ENCODE measurements around the gene ZNF670.
"Not testable (repeated sequence)": the region's sequence is repeated elsewhere in the genome, so short reads cannot be mapped to it uniquely, and the experiment has no call there.

Gene ZNF670

GRCh38 chr1:247078258-247079140 lies at the start of gene ZNF670:
TSS of gene ZNF670 (minus strand) at chr1:247078811. CDS start at chr1:247078596, 215 bp downstream.
- Histone ChIP-seq H3K27me3 (ENCODE audit: control insufficient read depth, insufficient read depth, low read length) (no peaks in the 10 kb centered on the region), H3K4me1 (ENCODE audit: control insufficient read depth, insufficient read depth, low read length) (peaks cover 12% of the 10 kb centered on the region), H3K9ac (ENCODE audit: low read depth, low read length) (peak within 1 kb of the TSS; percentile 96), H3K27ac (ENCODE audit: low read depth, low read length) (peak within 1 kb of the TSS; percentile 86), H3K36me3 (ENCODE audit: control insufficient read depth, insufficient read depth, low read length) (peaks cover 22% of the 10 kb centered on the region; the same call in 1 of the 2 replicates), H3K9me3 (ENCODE audit: control insufficient read depth, insufficient read depth, low read length) (peaks cover 19% of the 10 kb centered on the region), H3K4me3 (ENCODE audit: low read depth, low read length) (peak within 1 kb of the TSS; percentile 93)

DNA sequence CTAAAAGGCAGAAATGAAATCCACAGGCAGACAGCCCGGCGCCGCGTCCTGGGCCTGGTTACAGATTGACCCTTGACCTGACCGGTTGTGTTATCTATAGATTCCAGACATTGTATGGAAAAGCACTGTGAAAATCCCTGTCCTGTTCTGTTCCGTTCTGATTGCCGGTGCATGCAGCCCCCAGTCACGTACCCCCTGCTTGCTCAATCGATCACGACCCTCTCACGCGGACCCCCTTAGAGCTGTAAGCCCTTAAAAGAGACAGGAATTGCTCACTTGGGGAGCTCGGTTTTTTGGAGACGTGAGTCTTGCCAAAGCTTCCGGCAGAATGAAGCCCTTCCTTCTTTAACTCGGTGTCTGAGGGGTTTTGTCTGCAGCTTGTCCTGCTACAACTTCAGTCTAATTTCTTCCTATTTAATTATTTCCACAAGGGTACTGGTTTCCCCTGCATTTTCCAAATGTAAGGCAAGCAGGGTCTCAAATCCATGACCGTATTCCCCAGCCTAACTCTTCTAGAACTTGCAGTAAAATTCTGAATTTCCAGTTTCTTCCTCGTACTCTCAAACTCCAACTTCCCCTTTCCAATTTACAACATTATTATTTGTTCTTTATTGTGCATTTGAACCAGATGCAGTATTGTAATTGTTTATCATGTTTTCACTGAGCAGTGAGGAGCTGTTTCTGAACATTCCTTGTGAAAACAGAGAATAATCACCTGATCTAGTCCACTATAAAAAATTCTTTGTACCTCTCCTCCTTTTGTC lies 49.1 kb upstream of the ZNF670 start:
- not testable (repeated sequence) for H3K36me3 ChIP-seq (ENCODE audit: control insufficient read depth, insufficient read depth, low read length); H3K4me1 ChIP-seq (ENCODE audit: control insufficient read depth, insufficient read depth, low read length); H3K27me3 ChIP-seq (ENCODE audit: control insufficient read depth, insufficient read depth, low read length); H3K9ac ChIP-seq (ENCODE audit: low read depth, low read length); H3K27ac ChIP-seq (ENCODE audit: low read depth, low read length)
- Histone ChIP-seq H3K9me3 (ENCODE audit: control insufficient read depth, insufficient read depth, low read length) (peaks cover 16% of the 10 kb centered on the region), H3K4me3 (ENCODE audit: low read depth, low read length) (peak overlapping the region; percentile 42)

- H3K9me3 ChIP-seq (ENCODE audit: control insufficient read depth, insufficient read depth, low read length); H3K9ac ChIP-seq (ENCODE audit: low read depth, low read length); H3K36me3 ChIP-seq (ENCODE audit: control insufficient read depth, insufficient read depth, low read length); H3K27me3 ChIP-seq (ENCODE audit: control insufficient read depth, insufficient read depth, low read length); H3K27ac ChIP-seq (ENCODE audit: low read depth, low read length); H3K4me3 ChIP-seq (ENCODE audit: low read depth, low read length); H3K4me1 ChIP-seq (ENCODE audit: control insufficient read depth, insufficient read depth, low read length): not testable (repeated sequence)
Observed at GRCh38 chr1:247126601-247127000, 48.0 kb upstream of the ZNF670 start.

DNA sequence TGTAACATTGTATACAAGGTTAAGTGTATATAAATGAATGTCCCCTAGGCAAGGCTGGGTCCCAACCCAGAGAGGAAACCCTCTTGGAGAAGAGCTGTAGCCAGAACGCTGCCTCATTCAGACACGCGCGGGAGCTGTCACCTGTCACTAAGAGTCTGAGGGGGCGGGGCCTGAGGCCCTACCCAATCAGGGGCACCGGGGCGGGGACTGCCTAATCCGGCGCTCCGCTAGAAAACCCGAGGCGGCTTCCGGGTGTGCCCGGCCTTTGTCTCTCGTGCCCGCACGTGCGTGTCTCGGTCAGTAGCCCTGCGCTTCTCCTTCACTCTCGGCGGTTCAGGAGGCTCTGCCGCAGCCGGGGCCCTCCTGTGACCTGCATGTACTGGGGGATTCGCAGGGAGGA lies 47.6 kb upstream of the ZNF670 start:
- H3K4me3 ChIP-seq (ENCODE audit: low read depth, low read length); H3K27me3 ChIP-seq (ENCODE audit: control insufficient read depth, insufficient read depth, low read length); H3K36me3 ChIP-seq (ENCODE audit: control insufficient read depth, insufficient read depth, low read length); H3K9ac ChIP-seq (ENCODE audit: low read depth, low read length); H3K4me1 ChIP-seq (ENCODE audit: control insufficient read depth, insufficient read depth, low read length); H3K27ac ChIP-seq (ENCODE audit: low read depth, low read length); H3K9me3 ChIP-seq (ENCODE audit: control insufficient read depth, insufficient read depth, low read length): not testable (repeated sequence)

GRCh38 chr1:247121382-247121781 lies 42.8 kb upstream of the ZNF670 start:
- Histone ChIP-seq H3K9me3 (ENCODE audit: control insufficient read depth, insufficient read depth, low read length) (no peaks in the 10 kb centered on the region), H3K27ac (ENCODE audit: low read depth, low read length) (no peak overlapping the region), H3K36me3 (ENCODE audit: control insufficient read depth, insufficient read depth, low read length) (no peaks in the 10 kb centered on the region), H3K4me1 (ENCODE audit: control insufficient read depth, insufficient read depth, low read length) (no peaks in the 10 kb centered on the region), H3K9ac (ENCODE audit: low read depth, low read length) (no peak overlapping the region), H3K4me3 (ENCODE audit: low read depth, low read length) (no peak overlapping the region), H3K27me3 (ENCODE audit: control insufficient read depth, insufficient read depth, low read length) (no peaks in the 10 kb centered on the region)

GRCh38 chr1:247120408-247120668 lies 41.7 kb upstream of the ZNF670 start:
- not testable (repeated sequence) for H3K9me3 ChIP-seq (ENCODE audit: control insufficient read depth, insufficient read depth, low read length); H3K27ac ChIP-seq (ENCODE audit: low read depth, low read length); H3K27me3 ChIP-seq (ENCODE audit: control insufficient read depth, insufficient read depth, low read length); H3K4me1 ChIP-seq (ENCODE audit: control insufficient read depth, insufficient read depth, low read length); H3K4me3 ChIP-seq (ENCODE audit: low read depth, low read length); H3K36me3 ChIP-seq (ENCODE audit: control insufficient read depth, insufficient read depth, low read length); H3K9ac ChIP-seq (ENCODE audit: low read depth, low read length)

DNA sequence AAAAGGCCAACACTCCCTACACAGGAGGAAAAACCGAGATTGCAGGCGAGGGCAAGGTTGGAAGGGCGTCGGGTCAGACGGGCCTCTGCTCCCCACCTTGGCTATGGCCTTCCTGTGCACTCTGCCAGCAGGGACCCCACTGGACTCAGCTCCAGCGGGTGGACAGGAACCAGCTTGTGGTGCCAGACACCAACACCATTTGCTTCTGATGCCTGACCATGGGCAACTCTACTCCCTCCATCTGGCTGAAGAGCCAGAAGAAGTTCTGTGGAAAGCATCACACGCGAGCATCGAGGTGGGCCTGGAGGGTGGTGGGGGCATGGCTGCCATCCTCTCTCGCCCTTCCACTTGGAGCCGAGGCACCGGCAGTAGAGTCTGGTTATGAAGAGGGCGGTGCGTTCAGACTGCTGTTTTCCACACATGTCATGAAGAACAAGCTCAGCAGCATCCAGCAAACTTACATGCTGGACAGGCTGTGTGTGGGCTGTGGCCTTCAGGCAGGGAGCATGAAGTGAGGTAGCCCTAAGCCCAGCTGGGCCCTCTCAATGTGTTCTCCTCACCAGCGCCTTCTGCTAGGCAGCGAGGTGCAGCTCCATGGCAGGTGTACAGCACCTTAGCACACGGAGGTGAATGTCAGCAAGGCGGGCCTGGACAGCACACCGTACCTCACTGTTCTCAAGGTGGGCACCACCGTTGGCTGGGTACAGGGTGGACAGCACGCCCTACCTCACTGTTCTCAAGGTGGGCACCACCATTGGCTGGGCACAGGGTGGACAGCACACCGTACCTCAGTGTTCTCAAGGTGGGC lies 41.2 kb upstream of the ZNF670 start:
- no peak overlapping the region for H3K4me3 ChIP-seq (ENCODE audit: low read depth, low read length)
- H3K4me1 ChIP-seq (ENCODE audit: control insufficient read depth, insufficient read depth, low read length) = no peaks in the 10 kb centered on the region
- no peak overlapping the region for H3K9ac ChIP-seq (ENCODE audit: low read depth, low read length)
- H3K27me3 ChIP-seq (ENCODE audit: control insufficient read depth, insufficient read depth, low read length) = no peaks in the 10 kb centered on the region
- H3K27ac ChIP-seq (ENCODE audit: low read depth, low read length) = no peak overlapping the region
- H3K9me3 ChIP-seq (ENCODE audit: control insufficient read depth, insufficient read depth, low read length) = no peaks in the 10 kb centered on the region
- H3K36me3 ChIP-seq (ENCODE audit: control insufficient read depth, insufficient read depth, low read length) = no peaks in the 10 kb centered on the region

DNA sequence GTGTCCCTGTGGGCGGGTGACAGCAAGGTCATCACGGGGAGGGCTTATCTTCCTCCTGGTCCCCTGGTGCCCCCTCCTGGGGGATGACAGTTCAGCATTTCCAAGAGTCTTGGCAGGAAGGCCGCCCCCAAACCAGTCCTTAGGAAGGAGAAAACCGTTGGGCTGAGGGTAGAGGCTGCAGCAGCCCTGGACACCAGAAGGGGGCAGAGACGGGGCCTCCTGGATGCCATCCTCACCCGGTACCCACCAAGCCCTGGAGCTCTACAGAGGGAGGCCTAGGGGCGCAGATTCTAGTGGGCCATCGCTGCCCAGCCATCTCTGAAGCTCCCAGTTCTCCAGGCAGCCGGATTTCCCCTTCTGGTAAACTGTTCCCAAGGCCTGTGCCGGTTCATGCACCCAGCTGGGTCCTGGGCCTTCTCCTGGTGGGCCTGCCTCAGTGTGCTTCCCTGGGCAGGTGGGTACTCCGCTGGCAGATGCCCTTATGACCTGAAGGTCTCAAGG lies 40.4 kb upstream of the ZNF670 start:
- no peaks in the 10 kb centered on the region for H3K27me3 ChIP-seq (ENCODE audit: control insufficient read depth, insufficient read depth, low read length)
- no peak overlapping the region for H3K4me3 ChIP-seq (ENCODE audit: low read depth, low read length)
- H3K9me3 ChIP-seq (ENCODE audit: control insufficient read depth, insufficient read depth, low read length) = no peaks in the 10 kb centered on the region
- H3K27ac ChIP-seq (ENCODE audit: low read depth, low read length) = no peak overlapping the region
- H3K36me3 ChIP-seq (ENCODE audit: control insufficient read depth, insufficient read depth, low read length) = no peaks in the 10 kb centered on the region
- no peak overlapping the region for H3K9ac ChIP-seq (ENCODE audit: low read depth, low read length)
- no peaks in the 10 kb centered on the region for H3K4me1 ChIP-seq (ENCODE audit: control insufficient read depth, insufficient read depth, low read length)

GRCh38 chr1:247115545-247115944 lies 36.9 kb upstream of the ZNF670 start:
- Histone ChIP-seq H3K27me3 (ENCODE audit: control insufficient read depth, insufficient read depth, low read length) (peaks cover 21% of the 10 kb centered on the region), H3K9me3 (ENCODE audit: control insufficient read depth, insufficient read depth, low read length) (no peaks in the 10 kb centered on the region), H3K4me1 (ENCODE audit: control insufficient read depth, insufficient read depth, low read length) (0 out of 2 replicates have a peak, but pooled peaks cover 3% of the 10 kb centered on the region), H3K4me3 (ENCODE audit: low read depth, low read length) (no peak overlapping the region), H3K27ac (ENCODE audit: low read depth, low read length) (no peak overlapping the region), H3K9ac (ENCODE audit: low read depth, low read length) (no peak overlapping the region), H3K36me3 (ENCODE audit: control insufficient read depth, insufficient read depth, low read length) (no peaks in the 10 kb centered on the region)

GRCh38 chr1:247115141-247115510 lies 36.5 kb upstream of the ZNF670 start:
- no peaks in the 10 kb centered on the region for H3K36me3 ChIP-seq (ENCODE audit: control insufficient read depth, insufficient read depth, low read length)
- no peak overlapping the region for H3K4me3 ChIP-seq (ENCODE audit: low read depth, low read length)
- no peak overlapping the region for H3K9ac ChIP-seq (ENCODE audit: low read depth, low read length)
- H3K4me1 ChIP-seq (ENCODE audit: control insufficient read depth, insufficient read depth, low read length) = 0 out of 2 replicates have a peak, but pooled peaks cover 3% of the 10 kb centered on the region
- no peak overlapping the region for H3K27ac ChIP-seq (ENCODE audit: low read depth, low read length)
- H3K9me3 ChIP-seq (ENCODE audit: control insufficient read depth, insufficient read depth, low read length) = no peaks in the 10 kb centered on the region
- H3K27me3 ChIP-seq (ENCODE audit: control insufficient read depth, insufficient read depth, low read length) = peaks cover 24% of the 10 kb centered on the region

Data from HUES48 (cell line).